Gastrocnemius medialis (tissue), 4 donors: ENCODE measurements around the gene ZNF595.
"Not testable (repeated sequence)": the region's sequence is repeated elsewhere in the genome, so short reads cannot be mapped to it uniquely, and the experiment has no call there.

Experiments used
- POLR2A ChIP-seq, 2 donors: fragments of 450-650 bp; IDR thresholded peaks; one replicate each; pipeline ENCODE4 v1.6.1; 2017; ENCODE audit warnings: antibody characterized with exemption in 2 of 2, mild to moderate bottlenecking in 2 of 2, moderate library complexity in 2 of 2
- TF ChIP-seq, protein P1 (sequence below), 5 experiments: fragments of 450-650 bp in 3 of 5; fragments of 200-600 bp in 2 of 5; sonication (generic) in 2 of 5; IDR thresholded peaks in 4 of 5; conservative IDR thresholded peaks in 1 of 5; 1 replicate in 4 of 5; 2 replicates in 1 of 5; pipeline ENCODE4 v1.5.1; 2016 to 2019; ENCODE audit warnings: antibody characterized with exemption in 5 of 5, mild to moderate bottlenecking in 3 of 5, moderate library complexity in 3 of 5

DNA sequence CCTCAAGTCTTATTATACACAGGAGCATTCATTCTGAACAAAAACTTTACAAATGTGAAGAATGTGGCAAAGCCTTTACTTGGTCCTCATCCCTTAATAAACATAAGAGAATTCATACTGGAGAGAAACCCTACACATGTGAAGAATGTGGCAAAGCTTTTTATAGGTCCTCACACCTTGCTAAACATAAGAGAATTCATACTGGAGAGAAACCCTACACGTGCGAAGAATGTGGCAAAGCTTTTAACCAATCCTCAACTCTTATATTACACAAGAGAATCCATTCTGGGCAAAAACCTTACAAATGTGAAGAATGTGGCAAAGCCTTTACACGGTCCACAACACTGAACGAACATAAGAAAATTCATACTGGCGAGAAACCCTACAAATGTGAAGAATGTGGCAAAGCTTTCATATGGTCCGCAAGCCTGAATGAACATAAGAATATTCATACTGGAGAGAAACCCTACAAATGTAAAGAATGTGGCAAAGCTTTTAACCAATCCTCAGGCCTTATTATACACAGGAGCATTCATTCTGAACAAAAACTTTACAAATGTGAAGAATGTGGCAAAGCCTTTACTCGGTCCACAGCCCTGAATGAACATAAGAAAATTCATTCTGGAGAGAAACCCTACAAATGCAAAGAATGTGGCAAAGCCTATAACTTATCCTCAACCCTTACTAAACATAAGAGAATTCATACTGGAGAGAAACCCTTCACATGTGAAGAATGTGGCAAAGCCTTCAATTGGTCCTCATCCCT is 33.6 kb downstream of the ZNF595 start:
- not testable (repeated sequence) for TF ChIP-seq POLR2A (IDR thresholded peaks at IDR 0.05)
- TF ChIP-seq, protein P1, sequence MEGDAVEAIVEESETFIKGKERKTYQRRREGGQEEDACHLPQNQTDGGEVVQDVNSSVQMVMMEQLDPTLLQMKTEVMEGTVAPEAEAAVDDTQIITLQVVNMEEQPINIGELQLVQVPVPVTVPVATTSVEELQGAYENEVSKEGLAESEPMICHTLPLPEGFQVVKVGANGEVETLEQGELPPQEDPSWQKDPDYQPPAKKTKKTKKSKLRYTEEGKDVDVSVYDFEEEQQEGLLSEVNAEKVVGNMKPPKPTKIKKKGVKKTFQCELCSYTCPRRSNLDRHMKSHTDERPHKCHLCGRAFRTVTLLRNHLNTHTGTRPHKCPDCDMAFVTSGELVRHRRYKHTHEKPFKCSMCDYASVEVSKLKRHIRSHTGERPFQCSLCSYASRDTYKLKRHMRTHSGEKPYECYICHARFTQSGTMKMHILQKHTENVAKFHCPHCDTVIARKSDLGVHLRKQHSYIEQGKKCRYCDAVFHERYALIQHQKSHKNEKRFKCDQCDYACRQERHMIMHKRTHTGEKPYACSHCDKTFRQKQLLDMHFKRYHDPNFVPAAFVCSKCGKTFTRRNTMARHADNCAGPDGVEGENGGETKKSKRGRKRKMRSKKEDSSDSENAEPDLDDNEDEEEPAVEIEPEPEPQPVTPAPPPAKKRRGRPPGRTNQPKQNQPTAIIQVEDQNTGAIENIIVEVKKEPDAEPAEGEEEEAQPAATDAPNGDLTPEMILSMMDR (IDR thresholded peaks at IDR 0.05 in 4 of 5, conservative IDR thresholded peaks at IDR 0.05 in 1 of 5): not testable (repeated sequence)
